Forelimb muscle (tissue), 1 donor: Measurements from ENCODE around the gene OR2T34. TPM values are rescaled to one million over a fixed set of nuclear protein-coding genes. Genes with fewer than 3 reads are reported as not detected.
"Not testable (repeated sequence)": the region's sequence is repeated elsewhere in the genome, so short reads cannot be mapped to it uniquely, and the experiment has no call there.

ENCODE experiments used
- DNase-seq: peaks from one replicate; pipeline ENCODE4 v3.0.0-alpha.2; 2013; ENCODE audit warnings: low read depth
- polyA plus RNA-seq: library from polyadenylated mRNA; unstranded; fragments of 120-200 nt; gene quantifications from one replicate; pipeline ENCODE4 v1.2.1, GENCODE V29; 2013; ENCODE audit not compliant: insufficient read length

OR2T34 gene
- polyA plus RNA-seq: not detected

GRCh38 chr1:248574657-248575056, at the start of gene OR2T34:
Gene OR2T34, minus strand, starts transcription at chr1:248574757. Its CDS starts 0 bp downstream, at chr1:248574757.
- not testable (repeated sequence) for DNase-seq

GRCh38 chr1:248622570-248623001, 48.0 kb upstream of the OR2T34 start:
- no peak for DNase-seq

- DNase-seq: no peak
Observed at GRCh38 chr1:248621770-248622169, 47.2 kb upstream of the OR2T34 start.

GRCh38 chr1:248618878-248619277, 44.3 kb upstream of the OR2T34 start:
- DNase-seq: no peak

- DNase-seq: no peak
Observed at GRCh38 chr1:248618119-248618518, 43.6 kb upstream of the OR2T34 start.

GRCh38 chr1:248613742-248614141, 39.2 kb upstream of the OR2T34 start:
- no peak for DNase-seq

GRCh38 chr1:248611883-248612414, 37.4 kb upstream of the OR2T34 start:
- DNase-seq: no peak

GRCh38 chr1:248610301-248610700, 35.7 kb upstream of the OR2T34 start:
- DNase-seq: no peak

- no peak for DNase-seq
Observed at GRCh38 chr1:248599396-248599795, 24.8 kb upstream of the OR2T34 start.

- DNase-seq: no peak
Observed at GRCh38 chr1:248597589-248597988, 23.0 kb upstream of the OR2T34 start, which contains the start of gene OR2T10. Gene OR2T10, minus strand, starts transcription at chr1:248597700. Its CDS starts 3,932 bp downstream, at chr1:248593768.

GRCh38 chr1:248596615-248597014, 22.1 kb upstream of the OR2T34 start:
- no peak for DNase-seq

GRCh38 chr1:248593226-248593625, 18.7 kb upstream of the OR2T34 start:
- no peak for DNase-seq

GRCh38 chr1:248592655-248593054, 18.1 kb upstream of the OR2T34 start:
- no peak for DNase-seq

- DNase-seq: no peak
Observed at GRCh38 chr1:248590055-248590454, 15.5 kb upstream of the OR2T34 start.

- no peak for DNase-seq
Observed at GRCh38 chr1:248589334-248589733, 14.8 kb upstream of the OR2T34 start.

- no peak for DNase-seq
Observed at GRCh38 chr1:248585266-248585665, 10.7 kb upstream of the OR2T34 start.

GRCh38 chr1:248576260-248576980, 1.9 kb upstream of the OR2T34 start:
- DNase-seq: no peak

- not testable (repeated sequence) for DNase-seq
Observed at GRCh38 chr1:248573856-248574255, 701 bp downstream of the OR2T34 start.

- not testable (repeated sequence) for DNase-seq
Observed at GRCh38 chr1:248572049-248572448, 2.5 kb downstream of the OR2T34 start.

- not testable (repeated sequence) for DNase-seq
Observed at GRCh38 chr1:248570811-248571210, 3.7 kb downstream of the OR2T34 start.

GRCh38 chr1:248569049-248569448, 5.5 kb downstream of the OR2T34 start:
- DNase-seq: not testable (repeated sequence)

- not testable (repeated sequence) for DNase-seq
Observed at GRCh38 chr1:248565530-248566373, 8.8 kb downstream of the OR2T34 start.
